ENCODE measurements around the gene DAZ4. TPM values are rescaled to one million over a fixed set of nuclear protein-coding genes. Genes with fewer than 3 reads are reported as not detected.
"Not testable (repeated sequence)": the region's sequence is repeated elsewhere in the genome, so short reads cannot be mapped to it uniquely, and the experiment has no call there.

Gene DAZ4, protein sequence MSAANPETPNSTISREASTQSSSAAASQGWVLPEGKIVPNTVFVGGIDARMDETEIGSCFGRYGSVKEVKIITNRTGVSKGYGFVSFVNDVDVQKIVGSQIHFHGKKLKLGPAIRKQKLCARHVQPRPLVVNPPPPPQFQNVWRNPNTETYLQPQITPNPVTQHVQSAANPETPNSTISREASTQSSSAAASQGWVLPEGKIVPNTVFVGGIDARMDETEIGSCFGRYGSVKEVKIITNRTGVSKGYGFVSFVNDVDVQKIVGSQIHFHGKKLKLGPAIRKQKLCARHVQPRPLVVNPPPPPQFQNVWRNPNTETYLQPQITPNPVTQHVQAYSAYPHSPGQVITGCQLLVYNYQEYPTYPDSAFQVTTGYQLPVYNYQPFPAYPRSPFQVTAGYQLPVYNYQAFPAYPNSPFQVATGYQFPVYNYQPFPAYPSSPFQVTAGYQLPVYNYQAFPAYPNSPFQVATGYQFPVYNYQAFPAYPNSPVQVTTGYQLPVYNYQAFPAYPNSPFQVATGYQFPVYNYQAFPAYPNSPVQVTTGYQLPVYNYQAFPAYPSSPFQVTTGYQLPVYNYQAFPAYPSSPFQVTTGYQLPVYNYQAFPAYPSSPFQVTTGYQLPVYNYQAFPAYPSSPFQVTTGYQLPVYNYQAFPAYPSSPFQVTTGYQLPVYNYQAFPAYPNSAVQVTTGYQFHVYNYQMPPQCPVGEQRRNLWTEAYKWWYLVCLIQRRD
- not detected in 2 replicates for total RNA-seq (2014; rRNA removed; shearing (Covaris generic))

DNA sequence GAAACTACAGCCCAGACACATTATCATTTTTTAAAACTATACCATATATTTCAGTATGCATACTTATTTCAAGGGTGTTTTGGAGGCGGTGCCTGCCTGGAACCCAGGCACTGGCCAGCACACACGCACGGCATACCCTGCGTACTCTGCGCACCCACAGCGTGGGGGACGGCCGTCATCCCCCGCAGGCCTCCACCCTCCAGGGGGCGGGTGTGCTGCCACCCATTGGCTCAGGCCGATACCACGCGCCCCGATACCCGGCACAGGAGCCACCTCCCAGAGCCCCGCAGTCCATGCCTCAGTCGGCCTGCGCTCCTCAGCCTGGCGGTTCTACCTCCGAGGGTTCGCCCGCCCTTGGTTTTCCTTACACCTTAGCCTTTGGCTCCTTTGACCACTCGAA is at the start of gene DAZ4:
DAZ4 (plus strand) TSS at position 301 of the 400 bp plus-strand sequence. CDS start 208 bp downstream, outside the sequence.
- DNase-seq (ENCODE audit: low read depth), result not testable (repeated sequence)

DNA sequence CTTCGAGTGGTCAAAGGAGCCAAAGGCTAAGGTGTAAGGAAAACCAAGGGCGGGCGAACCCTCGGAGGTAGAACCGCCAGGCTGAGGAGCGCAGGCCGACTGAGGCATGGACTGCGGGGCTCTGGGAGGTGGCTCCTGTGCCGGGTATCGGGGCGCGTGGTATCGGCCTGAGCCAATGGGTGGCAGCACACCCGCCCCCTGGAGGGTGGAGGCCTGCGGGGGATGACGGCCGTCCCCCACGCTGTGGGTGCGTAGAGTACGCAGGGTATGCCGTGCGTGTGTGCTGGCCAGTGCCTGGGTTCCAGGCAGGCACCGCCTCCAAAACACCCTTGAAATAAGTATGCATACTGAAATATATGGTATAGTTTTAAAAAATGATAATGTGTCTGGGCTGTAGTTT is 20.4 kb upstream of the DAZ4 start, which contains the start of gene DAZ3:
DAZ3 (minus strand) TSS at position 101 of the 400 bp plus-strand sequence. CDS start 208 bp downstream, outside the sequence.
- DNase-seq (ENCODE audit: low read depth), result not testable (repeated sequence)

DNA sequence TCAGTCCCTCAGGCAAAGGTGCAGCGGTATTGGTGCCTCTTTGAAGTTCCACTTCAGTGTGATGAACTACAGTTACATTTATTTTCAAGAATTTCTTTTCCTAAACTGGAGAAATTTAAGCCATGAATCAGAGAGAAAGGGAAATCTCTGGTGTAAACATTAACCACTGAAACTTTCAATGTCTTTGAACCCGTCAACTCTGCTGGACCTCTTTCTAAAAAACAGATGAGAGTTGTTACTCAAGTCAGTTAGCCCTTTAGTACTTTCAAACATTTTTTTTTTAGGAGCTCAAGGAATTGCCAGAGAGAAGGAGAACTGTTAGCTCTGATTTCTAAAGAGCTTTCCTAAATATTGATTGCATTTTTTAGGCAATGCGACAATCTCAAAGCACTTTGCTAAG is 11.9 kb upstream of the DAZ4 start:
- not testable (repeated sequence) for DNase-seq (ENCODE audit: low read depth)

DNA sequence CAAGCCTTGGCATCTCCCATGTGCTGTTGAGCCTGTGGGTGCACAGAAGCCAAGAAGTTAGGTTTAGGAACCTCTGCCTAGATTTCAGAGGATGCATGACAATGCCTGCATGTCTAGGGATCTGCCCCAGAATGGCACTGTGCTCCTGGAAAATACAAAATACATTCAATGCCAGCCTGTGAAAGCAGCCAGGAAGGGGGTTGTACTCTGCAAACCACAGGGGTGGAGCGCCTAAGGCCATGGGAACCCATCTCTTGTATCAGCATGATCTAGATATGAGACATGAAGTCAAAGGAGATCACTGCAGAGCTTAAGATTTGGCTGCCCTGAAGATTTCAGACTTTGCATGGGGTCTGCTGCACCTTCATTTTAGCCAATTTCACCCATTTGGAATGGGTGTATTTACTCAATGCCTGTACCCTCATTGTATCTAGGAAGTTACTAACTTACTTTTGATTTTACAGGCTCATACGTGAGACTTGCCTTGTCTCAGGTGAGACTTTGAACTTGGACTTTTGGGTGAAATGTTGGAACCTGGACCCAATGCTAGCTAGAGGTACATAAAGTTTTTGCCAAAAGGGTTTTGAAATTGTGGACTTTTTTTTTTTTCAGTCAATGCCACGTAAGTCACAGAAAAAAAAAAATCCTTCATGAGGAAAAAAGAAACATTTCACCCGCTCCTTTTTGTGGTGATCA is 9.4 kb upstream of the DAZ4 start:
- not testable (repeated sequence) for DNase-seq (ENCODE audit: low read depth)

DNA sequence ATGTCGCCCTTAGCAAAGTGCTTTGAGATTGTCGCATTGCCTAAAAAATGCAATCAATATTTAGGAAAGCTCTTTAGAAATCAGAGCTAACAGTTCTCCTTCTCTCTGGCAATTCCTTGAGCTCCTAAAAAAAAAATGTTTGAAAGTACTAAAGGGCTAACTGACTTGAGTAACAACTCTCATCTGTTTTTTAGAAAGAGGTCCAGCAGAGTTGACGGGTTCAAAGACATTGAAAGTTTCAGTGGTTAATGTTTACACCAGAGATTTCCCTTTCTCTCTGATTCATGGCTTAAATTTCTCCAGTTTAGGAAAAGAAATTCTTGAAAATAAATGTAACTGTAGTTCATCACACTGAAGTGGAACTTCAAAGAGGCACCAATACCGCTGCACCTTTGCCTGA is 8.7 kb upstream of the DAZ4 start:
- DNase-seq (ENCODE audit: low read depth), result not testable (repeated sequence)

Other genes with a start within 250 kb of the DAZ4 start
- gene BPY2B, start 215.9 kb upstream of the DAZ4 start, total RNA-seq (2014; rRNA removed; shearing (Covaris generic)), result not detected in 2 replicates
- not detected in 2 replicates for gene DAZ3, start 20.5 kb upstream of the DAZ4 start, total RNA-seq (2014; rRNA removed; shearing (Covaris generic))
- not detected in 2 replicates for gene BPY2C, start 218.2 kb downstream of the DAZ4 start, total RNA-seq (2014; rRNA removed; shearing (Covaris generic))

All from RPMI7951 (cell line).